ENCODE measurements around the gene CYBC1. TPM values are rescaled to one million over a fixed set of nuclear protein-coding genes. Genes with fewer than 3 reads are reported as not detected.

CYBC1 gene
- total and polyA plus RNA-seq, 9 of the 15 experiments (the other 6 are each of a cell fraction or from before 2014, with no cell fraction given): 1.3 to 71.8 (median 49.9) TPM

DNA sequence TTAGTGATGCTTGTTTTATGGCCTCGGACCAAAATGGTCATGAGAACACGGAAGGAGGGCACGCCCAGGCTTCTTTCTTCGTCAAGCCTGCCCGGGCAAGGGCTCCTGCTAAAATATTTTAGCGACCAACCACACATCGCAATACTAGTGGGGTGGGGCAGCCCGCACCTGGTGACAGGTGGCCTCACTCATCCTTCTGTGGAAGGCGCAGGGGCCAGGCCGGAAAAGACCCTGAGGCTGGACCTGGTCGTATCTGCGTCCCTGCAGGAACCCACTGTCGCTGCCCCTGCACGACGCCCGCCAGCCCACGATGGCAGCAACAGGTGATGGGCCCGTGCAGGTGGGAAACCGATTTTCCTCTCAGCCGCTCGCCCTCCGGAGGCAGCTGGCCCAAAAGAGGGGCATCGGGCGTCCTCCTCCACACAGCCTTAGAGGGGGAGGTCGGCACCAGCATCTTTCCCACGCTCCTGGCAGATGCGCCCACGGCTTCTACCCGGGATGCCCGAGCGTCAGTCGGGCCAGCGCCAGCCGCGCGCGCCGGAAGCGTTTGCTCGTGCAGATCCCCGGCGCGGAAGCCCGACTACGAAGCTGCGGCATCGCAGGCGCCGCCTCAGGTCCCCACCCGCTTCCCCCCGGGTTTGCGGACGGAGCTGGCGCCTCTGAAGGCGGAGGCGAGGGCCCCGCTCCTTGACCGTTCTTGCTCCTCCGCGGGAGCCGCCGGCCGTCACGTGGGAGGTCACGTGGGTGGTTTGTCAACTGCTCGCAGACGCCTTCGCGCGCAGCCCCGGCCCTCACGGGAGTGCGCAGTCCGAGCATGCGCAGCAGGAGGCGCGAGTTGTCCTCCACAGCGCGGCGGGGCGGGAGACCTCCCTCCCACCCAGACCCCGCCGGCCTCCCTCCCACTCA, 46.2 kb upstream of the CYBC1 start (continued):
- TF ChIP-seq KLF13 (tag; IDR thresholded peaks at IDR 0.05; ENCODE audit: borderline replicate concordance, low read depth) (no peak), HMGN3 (IDR thresholded peaks at IDR 0.05; ENCODE audit: borderline replicate concordance, extremely low read depth, insufficient read length, low read depth, low read length) (peak; percentile 92), ZNF133 (CRISPR knock-in tag; IDR thresholded peaks at IDR 0.05) (0 out of 2 replicates have a peak, but pooled peaks have one; percentile 54), ZBTB17 (CRISPR knock-in tag; IDR thresholded peaks at IDR 0.05) (peak; percentile 76; the same call in 1 of the 2 replicates), NR3C1 (CRISPR knock-in tag; IDR thresholded peaks at IDR 0.05) (peak; percentile 93; the same call in 1 of the 2 replicates), ESRRB (CRISPR knock-in tag; IDR thresholded peaks at IDR 0.05; ENCODE audit: borderline replicate concordance) (no peak), NRF1 (conservative IDR thresholded peaks at IDR 0.05 in 1 of 2, IDR thresholded peaks at IDR 0.05 in 1 of 2) (peak; percentile 89 to 91), POLR2G (IDR thresholded peaks at IDR 0.05; ENCODE audit: low read depth, low read length) (peak; percentile 88), SREBF2 (CRISPR knock-in tag; IDR thresholded peaks at IDR 0.05) (no peak), ETV1 (tag; conservative IDR thresholded peaks at IDR 0.05; ENCODE audit: low read depth) (peak; percentile 52), ZNF124 (CRISPR knock-in tag; IDR thresholded peaks at IDR 0.05) (no peak), TAF9B (IDR thresholded peaks at IDR 0.05; ENCODE audit: partially characterized antibody) (no peak), ZNF23 (CRISPR knock-in tag; IDR thresholded peaks at IDR 0.05) (no peak), COPS2 (conservative IDR thresholded peaks at IDR 0.05) (no peak), SUPT5H (IDR thresholded peaks at IDR 0.05) (peak; percentile 62; the same call in 1 of the 2 replicates), ZFX (CRISPR knock-in tag; IDR thresholded peaks at IDR 0.05) (peak; percentile 84), SOX6 (IDR thresholded peaks at IDR 0.05) (no peak), MYC (IDR thresholded peaks at IDR 0.05; ENCODE audit: low read depth, low read length) (peak; percentile 84), MYC (CRISPR knock-in tag; IDR thresholded peaks at IDR 0.05; ENCODE audit: borderline replicate concordance, low read depth) (peak; percentile 52; the same call in 1 of the 2 replicates)
- TF ChIP-seq, protein P1, sequence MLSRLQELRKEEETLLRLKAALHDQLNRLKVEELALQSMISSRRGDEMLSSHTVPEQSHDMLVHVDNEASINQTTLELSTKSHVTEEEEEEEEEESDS (CRISPR knock-in tag; IDR thresholded peaks at IDR 0.05): no peak
- TF ChIP-seq, protein P2, sequence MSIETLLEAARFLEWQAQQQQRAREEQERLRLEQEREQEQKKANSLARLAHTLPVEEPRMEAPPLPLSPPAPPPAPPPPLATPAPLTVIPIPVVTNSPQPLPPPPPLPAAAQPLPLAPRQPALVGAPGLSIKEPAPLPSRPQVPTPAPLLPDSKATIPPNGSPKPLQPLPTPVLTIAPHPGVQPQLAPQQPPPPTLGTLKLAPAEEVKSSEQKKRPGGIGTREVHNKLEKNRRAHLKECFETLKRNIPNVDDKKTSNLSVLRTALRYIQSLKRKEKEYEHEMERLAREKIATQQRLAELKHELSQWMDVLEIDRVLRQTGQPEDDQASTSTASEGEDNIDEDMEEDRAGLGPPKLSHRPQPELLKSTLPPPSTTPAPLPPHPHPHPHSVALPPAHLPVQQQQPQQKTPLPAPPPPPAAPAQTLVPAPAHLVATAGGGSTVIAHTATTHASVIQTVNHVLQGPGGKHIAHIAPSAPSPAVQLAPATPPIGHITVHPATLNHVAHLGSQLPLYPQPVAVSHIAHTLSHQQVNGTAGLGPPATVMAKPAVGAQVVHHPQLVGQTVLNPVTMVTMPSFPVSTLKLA (conservative IDR thresholded peaks at IDR 0.05): peak; percentile 94 to 97
- TF ChIP-seq, protein P3, sequence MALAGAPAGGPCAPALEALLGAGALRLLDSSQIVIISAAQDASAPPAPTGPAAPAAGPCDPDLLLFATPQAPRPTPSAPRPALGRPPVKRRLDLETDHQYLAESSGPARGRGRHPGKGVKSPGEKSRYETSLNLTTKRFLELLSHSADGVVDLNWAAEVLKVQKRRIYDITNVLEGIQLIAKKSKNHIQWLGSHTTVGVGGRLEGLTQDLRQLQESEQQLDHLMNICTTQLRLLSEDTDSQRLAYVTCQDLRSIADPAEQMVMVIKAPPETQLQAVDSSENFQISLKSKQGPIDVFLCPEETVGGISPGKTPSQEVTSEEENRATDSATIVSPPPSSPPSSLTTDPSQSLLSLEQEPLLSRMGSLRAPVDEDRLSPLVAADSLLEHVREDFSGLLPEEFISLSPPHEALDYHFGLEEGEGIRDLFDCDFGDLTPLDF (CRISPR knock-in tag; IDR thresholded peaks at IDR 0.05): peak; percentile 92
- TF ChIP-seq, protein P4, sequence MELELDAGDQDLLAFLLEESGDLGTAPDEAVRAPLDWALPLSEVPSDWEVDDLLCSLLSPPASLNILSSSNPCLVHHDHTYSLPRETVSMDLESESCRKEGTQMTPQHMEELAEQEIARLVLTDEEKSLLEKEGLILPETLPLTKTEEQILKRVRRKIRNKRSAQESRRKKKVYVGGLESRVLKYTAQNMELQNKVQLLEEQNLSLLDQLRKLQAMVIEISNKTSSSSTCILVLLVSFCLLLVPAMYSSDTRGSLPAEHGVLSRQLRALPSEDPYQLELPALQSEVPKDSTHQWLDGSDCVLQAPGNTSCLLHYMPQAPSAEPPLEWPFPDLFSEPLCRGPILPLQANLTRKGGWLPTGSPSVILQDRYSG (tag; conservative IDR thresholded peaks at IDR 0.05; ENCODE audit: low read depth): peak; percentile 54; the same call in 1 of the 2 replicates
- TF ChIP-seq, protein P5, sequence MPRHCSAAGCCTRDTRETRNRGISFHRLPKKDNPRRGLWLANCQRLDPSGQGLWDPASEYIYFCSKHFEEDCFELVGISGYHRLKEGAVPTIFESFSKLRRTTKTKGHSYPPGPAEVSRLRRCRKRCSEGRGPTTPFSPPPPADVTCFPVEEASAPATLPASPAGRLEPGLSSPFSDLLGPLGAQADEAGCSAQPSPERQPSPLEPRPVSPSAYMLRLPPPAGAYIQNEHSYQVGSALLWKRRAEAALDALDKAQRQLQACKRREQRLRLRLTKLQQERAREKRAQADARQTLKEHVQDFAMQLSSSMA (CRISPR knock-in tag; IDR thresholded peaks at IDR 0.05): no peak

Measured in K562 (cell line).